Measurements from ENCODE around the gene GCC1.

DNA sequence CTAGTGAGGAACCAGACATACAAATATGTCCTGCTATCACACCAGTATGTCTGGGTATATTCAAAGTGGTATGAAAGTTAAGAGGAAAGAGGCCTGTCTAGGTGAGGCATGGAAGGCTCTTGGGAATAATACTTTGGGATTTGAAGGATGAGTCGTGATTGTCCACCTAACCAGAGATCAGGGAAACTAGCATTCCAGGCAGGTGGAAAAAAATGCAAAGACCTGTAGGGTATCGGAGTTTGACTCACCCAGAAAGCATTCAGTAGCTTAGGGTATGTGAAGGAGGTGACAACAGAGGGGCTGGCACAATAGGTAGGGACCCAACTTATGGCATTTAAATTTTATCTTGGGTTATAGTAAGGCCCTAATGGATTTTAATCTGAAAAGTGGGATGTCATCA lies 950 bp upstream of the GCC1 start:
- TF ChIP-seq POLR2A (IDR thresholded peaks at IDR 0.05) = no peak
- TF ChIP-seq, protein P1, sequence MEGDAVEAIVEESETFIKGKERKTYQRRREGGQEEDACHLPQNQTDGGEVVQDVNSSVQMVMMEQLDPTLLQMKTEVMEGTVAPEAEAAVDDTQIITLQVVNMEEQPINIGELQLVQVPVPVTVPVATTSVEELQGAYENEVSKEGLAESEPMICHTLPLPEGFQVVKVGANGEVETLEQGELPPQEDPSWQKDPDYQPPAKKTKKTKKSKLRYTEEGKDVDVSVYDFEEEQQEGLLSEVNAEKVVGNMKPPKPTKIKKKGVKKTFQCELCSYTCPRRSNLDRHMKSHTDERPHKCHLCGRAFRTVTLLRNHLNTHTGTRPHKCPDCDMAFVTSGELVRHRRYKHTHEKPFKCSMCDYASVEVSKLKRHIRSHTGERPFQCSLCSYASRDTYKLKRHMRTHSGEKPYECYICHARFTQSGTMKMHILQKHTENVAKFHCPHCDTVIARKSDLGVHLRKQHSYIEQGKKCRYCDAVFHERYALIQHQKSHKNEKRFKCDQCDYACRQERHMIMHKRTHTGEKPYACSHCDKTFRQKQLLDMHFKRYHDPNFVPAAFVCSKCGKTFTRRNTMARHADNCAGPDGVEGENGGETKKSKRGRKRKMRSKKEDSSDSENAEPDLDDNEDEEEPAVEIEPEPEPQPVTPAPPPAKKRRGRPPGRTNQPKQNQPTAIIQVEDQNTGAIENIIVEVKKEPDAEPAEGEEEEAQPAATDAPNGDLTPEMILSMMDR (IDR thresholded peaks at IDR 0.05) = no peak

Measured in adrenal gland (tissue), 5 donors.